Duodenal mucosa (tissue), 2 donors: ENCODE results near the gene KIF19.

Experiments used
- H3K27ac ChIP-seq: one replicate; pipeline ENCODE4 v1.7.0; 2013; ENCODE audit warnings: low read depth, low read length
- H3K27me3 ChIP-seq, 2 donors: one replicate each; pipeline ENCODE4 v1.7.0; 2013; ENCODE audit warnings: low read length in 2 of 2, control low read depth in 1 of 2; ENCODE audit not compliant: insufficient read depth in 2 of 2, control insufficient read depth in 1 of 2
- H3K36me3 ChIP-seq, 2 donors: one replicate each; pipeline ENCODE4 v1.7.0; 2013; ENCODE audit warnings: low read length in 2 of 2, control low read depth in 1 of 2; ENCODE audit not compliant: insufficient read depth in 2 of 2, control insufficient read depth in 1 of 2
- H3K4me1 ChIP-seq, 2 donors: one replicate each; pipeline ENCODE4 v1.7.0; 2013; ENCODE audit warnings: low read length in 2 of 2, control low read depth in 1 of 2; ENCODE audit not compliant: insufficient read depth in 2 of 2, control insufficient read depth in 1 of 2
- H3K4me3 ChIP-seq, 2 donors: one replicate each; pipeline ENCODE4 v1.7.0; 2013; ENCODE audit warnings: low read length in 2 of 2, low read depth in 1 of 2
- H3K9ac ChIP-seq, 2 donors: one replicate each; pipeline ENCODE4 v1.7.0; 2013; ENCODE audit warnings: low read length in 2 of 2, low read depth in 1 of 2
- H3K9me3 ChIP-seq, 2 donors: one replicate each; pipeline ENCODE4 v1.7.0; 2013; ENCODE audit warnings: low read length in 2 of 2, control low read depth in 1 of 2; ENCODE audit not compliant: control insufficient read depth in 1 of 2

Gene KIF19

GRCh38 chr17:74349120-74349519 is 23.1 kb downstream of the KIF19 start:
- Histone ChIP-seq H3K9me3 (no peaks in the 10 kb centered on the region), H3K27me3 (peaks cover 11 to 40% of the 10 kb centered on the region in 2 donors), H3K27ac (no peak overlapping the region), H3K4me1 (no peaks in the 10 kb centered on the region), H3K9ac (no peak overlapping the region), H3K36me3 (no peaks in the 10 kb centered on the region), H3K4me3 (no peak overlapping the region)

- Histone ChIP-seq H3K4me3 (no peak overlapping the region), H3K4me1 (no peaks in the 10 kb centered on the region), H3K36me3 (no peaks in the 10 kb centered on the region), H3K27me3 (peaks cover 24 to 46% of the 10 kb centered on the region in 2 donors), H3K9ac (no peak overlapping the region), H3K9me3 (no peaks in the 10 kb centered on the region), H3K27ac (no peak overlapping the region)
Measured at GRCh38 chr17:74350486-74350885, 24.5 kb downstream of the KIF19 start.

- H3K9me3 ChIP-seq = no peaks in the 10 kb centered on the region
- H3K4me1 ChIP-seq = no peaks in the 10 kb centered on the region
- no peak overlapping the region for H3K27ac ChIP-seq
- no peaks in the 10 kb centered on the region for H3K36me3 ChIP-seq
- H3K4me3 ChIP-seq = no peak overlapping the region
- H3K9ac ChIP-seq = no peak overlapping the region
- H3K27me3 ChIP-seq = peaks cover 33 to 57% of the 10 kb centered on the region in 2 donors
Measured at GRCh38 chr17:74351552-74352210, 25.7 kb downstream of the KIF19 start.

- Histone ChIP-seq H3K9me3 (no peaks in the 10 kb centered on the region), H3K36me3 (no peaks in the 10 kb centered on the region), H3K27ac (no peak overlapping the region), H3K4me3 (no peak overlapping the region), H3K9ac (no peak overlapping the region), H3K4me1 (no peaks in the 10 kb centered on the region), H3K27me3 (peaks cover 46 to 70% of the 10 kb centered on the region in 2 donors)
Measured at GRCh38 chr17:74353446-74354060, 27.5 kb downstream of the KIF19 start.

GRCh38 chr17:74354123-74354522 is 28.1 kb downstream of the KIF19 start:
- H3K27me3 ChIP-seq = peaks cover 49 to 68% of the 10 kb centered on the region in 2 donors

DNA sequence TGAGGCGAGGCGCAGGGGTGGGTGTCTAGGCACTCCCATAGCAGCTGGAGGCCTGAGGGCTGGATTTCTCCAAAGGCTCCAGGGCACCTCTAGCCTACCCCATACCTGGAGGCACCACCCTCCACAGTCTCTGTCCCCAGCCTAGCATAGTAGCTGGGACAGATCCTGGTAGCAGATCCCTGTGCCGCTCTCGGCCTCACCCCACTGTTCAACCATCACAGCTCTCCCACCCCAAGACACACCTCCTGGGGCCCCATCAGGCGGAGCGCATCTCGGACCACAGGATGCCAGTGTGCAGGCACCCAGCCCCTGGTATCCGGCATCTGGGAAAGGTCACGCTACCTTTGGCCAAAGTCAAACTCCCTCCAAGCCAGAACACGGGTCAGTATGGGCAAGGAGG is 28.5 kb downstream of the KIF19 start:
- no peaks in the 10 kb centered on the region for H3K4me1 ChIP-seq
- H3K36me3 ChIP-seq = no peaks in the 10 kb centered on the region
- no peak overlapping the region for H3K4me3 ChIP-seq
- peaks cover 49 to 68% of the 10 kb centered on the region in 2 donors for H3K27me3 ChIP-seq
- no peaks in the 10 kb centered on the region for H3K9me3 ChIP-seq
- no peak overlapping the region for H3K9ac ChIP-seq
- H3K27ac ChIP-seq = no peak overlapping the region

More at GRCh38 chr17:74354123-74354522, 28.1 kb downstream of the KIF19 start:
- no peaks in the 10 kb centered on the region for H3K9me3 ChIP-seq
- no peaks in the 10 kb centered on the region for H3K4me1 ChIP-seq
- H3K9ac ChIP-seq = no peak overlapping the region
- H3K36me3 ChIP-seq = no peaks in the 10 kb centered on the region
- no peak overlapping the region for H3K4me3 ChIP-seq
- no peak overlapping the region for H3K27ac ChIP-seq

DNA sequence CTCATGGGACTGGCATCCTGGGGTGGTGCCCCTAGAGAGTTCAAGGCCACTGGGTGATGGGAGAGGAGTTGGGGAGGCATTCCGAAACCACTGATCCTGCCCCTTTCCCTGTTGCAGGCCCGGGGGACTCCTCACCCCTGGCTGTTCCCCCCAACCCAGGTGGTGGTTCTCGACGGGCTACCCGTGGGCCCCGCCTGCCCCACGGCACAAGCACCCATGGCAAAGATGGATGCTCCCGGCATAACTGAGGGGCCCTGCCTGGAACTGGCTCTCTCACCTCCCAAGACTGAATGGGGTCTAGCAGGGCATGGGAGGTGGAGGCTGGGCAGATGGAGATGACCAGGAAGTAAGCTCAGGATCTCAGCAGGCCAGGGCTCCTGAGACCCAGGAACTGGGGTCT is 29.0 kb downstream of the KIF19 start:
- Histone ChIP-seq H3K27me3 (peaks cover 49 to 71% of the 10 kb centered on the region in 2 donors), H3K9ac (no peak overlapping the region), H3K36me3 (no peaks in the 10 kb centered on the region), H3K9me3 (no peaks in the 10 kb centered on the region), H3K4me1 (no peaks in the 10 kb centered on the region), H3K4me3 (no peak overlapping the region), H3K27ac (no peak overlapping the region)

DNA sequence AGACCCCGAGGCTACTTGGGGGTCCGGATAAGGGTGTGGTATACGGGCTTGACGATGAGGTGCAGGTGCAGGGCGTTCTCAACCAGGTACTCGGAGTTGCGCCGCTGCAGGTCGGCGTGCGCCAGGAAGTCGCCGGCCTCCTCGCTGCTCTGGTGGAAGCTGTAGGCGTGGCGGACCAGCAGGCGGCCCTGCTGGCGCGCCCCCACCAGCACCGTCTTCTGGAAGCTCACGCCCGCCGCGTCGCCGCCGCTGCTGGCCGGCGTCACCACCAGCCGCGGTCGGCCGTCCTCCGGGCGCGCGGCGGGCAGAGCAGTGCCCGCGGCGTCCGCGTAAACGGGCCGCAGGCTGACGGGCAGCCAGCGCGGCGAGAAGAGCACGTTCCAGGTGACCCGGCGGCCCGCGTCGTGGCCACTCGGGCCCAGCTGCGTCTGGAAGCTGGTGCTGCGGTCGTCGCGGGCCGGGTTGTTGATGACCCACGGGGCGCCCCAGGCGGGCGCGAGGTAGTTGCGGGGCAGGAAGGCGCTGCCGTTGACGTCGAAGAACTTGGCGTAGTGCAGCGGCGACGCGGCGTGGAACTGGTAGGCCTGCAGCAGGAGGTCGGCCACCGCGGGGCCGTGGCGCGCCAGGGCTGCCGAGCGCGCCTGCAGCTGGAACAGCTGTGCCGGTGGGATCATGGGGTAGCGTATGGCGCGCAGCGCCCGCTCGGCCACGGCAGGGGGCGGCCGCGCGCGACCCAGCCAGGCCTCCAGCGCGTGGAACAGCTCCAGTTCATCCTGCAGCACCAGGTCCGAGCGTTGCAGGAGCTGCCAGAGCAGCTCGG is 30.8 kb downstream of the KIF19 start:
- Histone ChIP-seq H3K27ac (no peak overlapping the region), H3K4me1 (peaks cover 0 to 3% of the 10 kb centered on the region in 2 donors), H3K9me3 (no peaks in the 10 kb centered on the region), H3K4me3 (peak overlapping the region in 1 of 2 donors; percentile 28), H3K9ac (no peak overlapping the region), H3K36me3 (no peaks in the 10 kb centered on the region), H3K27me3 (peaks cover 56 to 73% of the 10 kb centered on the region in 2 donors)

DNA sequence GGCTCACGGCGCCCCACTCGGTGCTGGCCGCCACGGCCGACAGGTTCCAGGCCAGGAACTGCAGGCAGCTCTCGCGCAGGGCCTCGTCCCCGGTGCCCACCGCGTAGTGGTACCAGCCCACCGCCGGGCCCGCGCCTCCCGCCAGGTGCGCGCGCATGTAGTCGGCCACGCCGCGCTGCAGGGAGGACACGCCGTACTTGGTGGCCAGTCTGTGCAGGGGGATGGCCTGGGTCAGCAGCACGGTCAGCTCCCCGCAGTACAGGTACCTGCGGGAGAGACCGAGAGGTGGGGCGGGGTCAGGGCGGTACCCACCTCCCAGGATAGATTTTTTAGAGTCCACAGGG is 31.4 kb downstream of the KIF19 start:
- Histone ChIP-seq H3K9ac (no peak overlapping the region), H3K27me3 (peaks cover 56 to 68% of the 10 kb centered on the region in 2 donors), H3K9me3 (no peaks in the 10 kb centered on the region), H3K4me1 (peaks cover 0 to 3% of the 10 kb centered on the region in 2 donors), H3K27ac (no peak overlapping the region), H3K4me3 (no peak overlapping the region), H3K36me3 (no peaks in the 10 kb centered on the region)

GRCh38 chr17:74358697-74359096 is 32.7 kb downstream of the KIF19 start:
- no peaks in the 10 kb centered on the region for H3K9me3 ChIP-seq
- H3K4me3 ChIP-seq = no peak overlapping the region
- H3K27me3 ChIP-seq = peaks cover 56 to 58% of the 10 kb centered on the region in 2 donors
- peaks cover 0 to 3% of the 10 kb centered on the region in 2 donors for H3K4me1 ChIP-seq
- no peak overlapping the region for H3K27ac ChIP-seq
- H3K36me3 ChIP-seq = no peaks in the 10 kb centered on the region
- H3K9ac ChIP-seq = no peak overlapping the region
